Cardiac muscle cell (in vitro differentiated cells and primary cell): Measurements from ENCODE around the gene MYBPC1. TPM values are rescaled to one million over a fixed set of nuclear protein-coding genes. Genes with fewer than 3 reads are reported as not detected.
"Not testable (repeated sequence)": the region's sequence is repeated elsewhere in the genome, so short reads cannot be mapped to it uniquely, and the experiment has no call there.

Experiments
- DNase-seq, 2 donors: peaks; one replicate each; pipeline versions ENCODE4 v3.0.0 to v3.0.0-alpha.2; 2010 to 2017; ENCODE audit warnings: low read depth in 1 of 2, low spot score in 1 of 2
- H3K27ac ChIP-seq: fragments of 200-600 bp; sonication (generic); 2 replicates; pipeline ENCODE4 v1.5.1; 2016
- H3K27me3 ChIP-seq: fragments of 200-600 bp; sonication (generic); 2 replicates; pipeline ENCODE4 v1.6.0; 2016; ENCODE audit warnings: control low read depth
- H3K36me3 ChIP-seq: fragments of 200-600 bp; sonication (generic); 2 replicates; pipeline ENCODE4 v1.5.1; 2016; ENCODE audit warnings: control low read depth
- H3K4me1 ChIP-seq: fragments of 200-600 bp; sonication (generic); 2 replicates; pipeline ENCODE4 v1.8.1; 2017; ENCODE audit warnings: low read depth, mild to moderate bottlenecking, mixed run types
- H3K4me3 ChIP-seq: fragments of 200-600 bp; sonication (generic); 2 replicates; pipeline ENCODE4 v1.5.1; 2016; ENCODE audit warnings: mild to moderate bottlenecking
- H3K9me3 ChIP-seq: fragments of 200-600 bp; sonication (generic); 2 replicates; pipeline ENCODE4 v1.5.1; 2017; ENCODE audit warnings: low read depth, mild to moderate bottlenecking, control low read depth
- polyA plus RNA-seq: library from polyadenylated mRNA; unstranded; fragments of >200 nt; fragmentation: Nextera tagmentation; extraction: Ambion mirVana; gene quantifications from 2 replicates; pipeline ENCODE4 v1.2.1, GENCODE V29; 2016
- total RNA-seq: library from RNA; depleted of rRNA; stranded (reverse); fragments of >200 nt; gene quantifications from 2 replicates; pipeline ENCODE4 v1.2.3, GENCODE V29; 2016
- TF ChIP-seq, protein P1 (sequence below): IDR thresholded peaks from 2 replicates; pipeline ENCODE4 v1.5.1; 2012; ENCODE audit warnings: low read depth, mild to moderate bottlenecking, low read length

MYBPC1 gene
- total and polyA plus RNA-seq, 2 experiments from 2014 or later = not detected

DNA sequence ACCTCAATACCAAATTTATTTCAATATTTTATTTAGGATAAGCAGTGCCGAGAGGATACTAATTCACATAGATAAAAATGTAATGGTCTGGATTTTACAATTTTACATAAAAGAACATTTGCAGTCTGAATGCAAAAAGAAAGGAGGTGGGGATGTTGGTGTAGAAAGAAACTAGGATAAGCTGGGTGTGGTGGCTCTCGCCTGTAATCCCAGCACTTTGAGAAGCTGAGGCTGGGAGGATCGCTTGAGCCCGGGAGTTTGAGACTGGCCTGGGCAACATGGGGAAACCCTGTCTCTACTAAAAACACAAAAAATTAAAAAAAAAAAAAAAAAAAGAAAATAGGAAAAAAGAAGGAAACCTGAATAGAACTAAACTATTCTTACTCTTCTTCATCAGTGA is 127.6 kb downstream of the MYBPC1 start:
- H3K4me3 ChIP-seq = no peak overlapping the region
- no peak for DNase-seq
- no peaks in the 10 kb centered on the region for H3K4me1 ChIP-seq
- no peaks in the 10 kb centered on the region for H3K9me3 ChIP-seq
- no peaks in the 10 kb centered on the region for H3K27me3 ChIP-seq
- TF ChIP-seq, protein P1, sequence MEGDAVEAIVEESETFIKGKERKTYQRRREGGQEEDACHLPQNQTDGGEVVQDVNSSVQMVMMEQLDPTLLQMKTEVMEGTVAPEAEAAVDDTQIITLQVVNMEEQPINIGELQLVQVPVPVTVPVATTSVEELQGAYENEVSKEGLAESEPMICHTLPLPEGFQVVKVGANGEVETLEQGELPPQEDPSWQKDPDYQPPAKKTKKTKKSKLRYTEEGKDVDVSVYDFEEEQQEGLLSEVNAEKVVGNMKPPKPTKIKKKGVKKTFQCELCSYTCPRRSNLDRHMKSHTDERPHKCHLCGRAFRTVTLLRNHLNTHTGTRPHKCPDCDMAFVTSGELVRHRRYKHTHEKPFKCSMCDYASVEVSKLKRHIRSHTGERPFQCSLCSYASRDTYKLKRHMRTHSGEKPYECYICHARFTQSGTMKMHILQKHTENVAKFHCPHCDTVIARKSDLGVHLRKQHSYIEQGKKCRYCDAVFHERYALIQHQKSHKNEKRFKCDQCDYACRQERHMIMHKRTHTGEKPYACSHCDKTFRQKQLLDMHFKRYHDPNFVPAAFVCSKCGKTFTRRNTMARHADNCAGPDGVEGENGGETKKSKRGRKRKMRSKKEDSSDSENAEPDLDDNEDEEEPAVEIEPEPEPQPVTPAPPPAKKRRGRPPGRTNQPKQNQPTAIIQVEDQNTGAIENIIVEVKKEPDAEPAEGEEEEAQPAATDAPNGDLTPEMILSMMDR = no peak
- no peak overlapping the region for H3K27ac ChIP-seq
- peaks cover 14% of the 10 kb centered on the region for H3K36me3 ChIP-seq

DNA sequence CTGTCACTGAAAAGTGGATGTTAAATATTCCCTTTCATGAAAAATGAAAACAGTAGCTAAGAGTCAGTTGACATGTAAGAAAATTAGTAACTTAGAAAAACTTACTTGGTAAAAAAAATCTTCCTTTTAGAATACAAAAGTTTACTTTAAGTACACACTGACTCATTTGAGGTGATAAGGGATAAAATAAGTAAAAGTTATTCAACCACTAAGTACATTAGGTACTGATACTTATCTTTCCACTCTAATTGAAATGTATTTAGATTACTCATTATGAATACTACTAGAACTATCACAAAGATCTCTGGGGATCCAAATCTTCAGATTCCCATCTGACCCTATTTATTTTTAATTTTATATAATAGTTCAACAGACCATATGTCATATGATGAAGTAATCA is 132.3 kb downstream of the MYBPC1 start:
- Histone ChIP-seq H3K36me3 (peaks cover 17% of the 10 kb centered on the region), H3K9me3 (no peaks in the 10 kb centered on the region), H3K27me3 (no peaks in the 10 kb centered on the region), H3K4me3 (no peak overlapping the region), H3K27ac (no peak overlapping the region), H3K4me1 (no peaks in the 10 kb centered on the region)
- TF ChIP-seq, protein P1 = no peak
- no peak for DNase-seq

DNA sequence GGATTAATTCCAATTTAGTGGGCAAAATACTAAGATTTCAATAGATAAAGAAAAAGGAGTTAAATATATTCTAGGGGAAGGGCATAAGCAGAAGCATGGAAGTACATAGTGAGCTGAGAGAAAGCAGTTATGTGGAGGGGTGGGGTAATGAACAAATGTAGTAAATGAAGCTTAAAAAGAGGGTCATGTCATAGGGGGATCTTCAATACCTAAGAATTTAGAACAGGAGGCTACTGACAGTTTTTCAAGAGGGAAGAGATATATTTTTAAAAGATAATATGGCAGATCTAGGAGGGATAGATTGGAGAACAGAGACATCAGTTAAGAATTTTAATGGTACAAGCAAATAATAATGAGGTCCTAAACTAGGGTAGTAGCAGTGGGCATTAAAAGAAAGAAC is 135.1 kb downstream of the MYBPC1 start:
- H3K36me3 ChIP-seq = peaks cover 11% of the 10 kb centered on the region
- TF ChIP-seq, protein P1 = no peak
- H3K9me3 ChIP-seq = no peaks in the 10 kb centered on the region
- no peak overlapping the region for H3K4me3 ChIP-seq
- no peaks in the 10 kb centered on the region for H3K4me1 ChIP-seq
- H3K27ac ChIP-seq = no peak overlapping the region
- no peaks in the 10 kb centered on the region for H3K27me3 ChIP-seq
- DNase-seq = no peak

DNA sequence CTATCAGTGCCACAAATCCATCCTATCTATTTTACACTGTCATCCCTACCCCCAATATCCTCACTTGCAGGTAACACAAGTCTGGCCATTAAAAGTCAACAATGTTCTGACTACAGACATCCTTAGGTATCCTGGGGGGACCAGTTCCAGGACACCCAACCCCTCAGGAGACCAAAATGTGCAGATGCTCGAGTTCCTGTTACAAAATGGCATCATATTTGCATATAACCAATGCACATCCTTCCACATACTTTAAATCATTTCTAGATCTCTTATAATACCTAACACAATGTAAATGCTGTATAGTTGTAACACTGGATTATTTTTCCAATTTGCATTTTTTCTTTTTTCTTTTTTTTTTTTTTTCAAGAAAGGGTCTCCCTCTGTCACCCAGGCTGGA is 137.5 kb downstream of the MYBPC1 start:
- Histone ChIP-seq H3K4me3 (no peak overlapping the region), H3K27me3 (no peaks in the 10 kb centered on the region), H3K36me3 (peaks cover 4% of the 10 kb centered on the region), H3K27ac (no peak overlapping the region), H3K9me3 (no peaks in the 10 kb centered on the region), H3K4me1 (no peaks in the 10 kb centered on the region)
- TF ChIP-seq, protein P1 = no peak
- no peak for DNase-seq

DNA sequence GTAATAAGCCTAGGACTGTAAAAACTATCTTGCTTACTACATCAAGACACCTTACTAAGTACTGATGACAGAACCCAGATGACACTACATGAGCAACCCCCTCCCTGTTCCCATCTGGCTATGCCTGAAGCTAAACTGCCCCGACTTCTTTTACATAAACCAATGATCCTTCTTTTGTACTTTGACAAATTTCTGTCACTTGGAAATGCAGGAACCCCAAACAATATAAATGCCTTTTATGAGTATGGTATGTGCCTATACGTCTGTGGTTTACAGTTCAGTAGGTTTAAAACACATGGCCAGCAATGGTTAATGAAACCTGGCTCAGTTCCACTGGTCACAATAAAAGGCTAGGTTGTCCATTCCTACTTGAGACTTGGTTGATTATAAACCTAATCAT is 138.4 kb downstream of the MYBPC1 start:
- no peak for DNase-seq
- H3K9me3 ChIP-seq = no peaks in the 10 kb centered on the region
- no peaks in the 10 kb centered on the region for H3K27me3 ChIP-seq
- H3K4me3 ChIP-seq = no peak overlapping the region
- H3K4me1 ChIP-seq = no peaks in the 10 kb centered on the region
- peaks cover 4% of the 10 kb centered on the region for H3K36me3 ChIP-seq
- TF ChIP-seq, protein P1 = no peak
- H3K27ac ChIP-seq = no peak overlapping the region

DNA sequence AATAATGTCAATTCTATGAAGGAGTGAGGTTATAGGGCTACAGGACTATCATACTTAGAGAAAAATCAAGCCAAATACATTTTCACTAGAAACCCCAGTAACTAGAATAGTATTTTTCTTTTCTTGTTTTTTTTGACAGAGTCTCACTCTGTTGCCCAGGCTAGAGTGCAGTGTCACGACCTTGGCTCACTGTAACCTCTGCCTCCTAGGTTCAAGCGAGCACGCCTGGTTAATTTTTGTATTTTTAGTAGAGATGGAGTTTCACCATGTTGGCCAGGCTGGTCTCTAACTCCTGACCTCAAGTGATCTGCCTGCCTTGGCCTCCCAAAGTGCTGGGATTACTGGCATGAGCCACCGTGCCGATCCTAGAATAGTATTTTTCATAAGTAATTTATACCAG is 139.7 kb downstream of the MYBPC1 start:
- not testable (repeated sequence) for H3K9me3 ChIP-seq, H3K4me1 ChIP-seq, H3K27ac ChIP-seq, DNase-seq, H3K27me3 ChIP-seq, H3K4me3 ChIP-seq, H3K36me3 ChIP-seq

Other genes starting within 250 kb of the MYBPC1 start
- 52.0 and 75.6 TPM in 2 replicates for gene ARL1, start 187.2 kb upstream of the MYBPC1 start, total RNA-seq
- gene ARL1, start 187.2 kb upstream of the MYBPC1 start, polyA plus RNA-seq = 68.0 and 80.9 TPM in 2 replicates
- gene SPIC, start 119.6 kb upstream of the MYBPC1 start, total RNA-seq = not detected in 2 replicates
- gene SPIC, start 119.6 kb upstream of the MYBPC1 start, polyA plus RNA-seq = not detected in 2 replicates
- 13.7 and 35.6 TPM in 2 replicates for gene CHPT1, start 102.7 kb downstream of the MYBPC1 start, total RNA-seq
- 44.4 and 51.1 TPM in 2 replicates for gene CHPT1, start 102.7 kb downstream of the MYBPC1 start, polyA plus RNA-seq
- gene SYCP3, start 144.5 kb downstream of the MYBPC1 start, total RNA-seq = not detected in 2 replicates
- 0.49 and 0.76 TPM in 2 replicates for gene SYCP3, start 144.5 kb downstream of the MYBPC1 start, polyA plus RNA-seq
- gene GNPTAB, start 236.0 kb downstream of the MYBPC1 start, total RNA-seq = 4.7 and 6.2 TPM in 2 replicates
- gene GNPTAB, start 236.0 kb downstream of the MYBPC1 start, polyA plus RNA-seq = 4.0 and 8.6 TPM in 2 replicates